ENCODE measurements around the gene RUFY3. TPM values are rescaled to one million over a fixed set of nuclear protein-coding genes. Genes with fewer than 3 reads are reported as not detected.
A peak's percentile ranks its signal among the peaks of the same experiment; 100 is the strongest.
"Not testable (repeated sequence)": the region's sequence is repeated elsewhere in the genome, so short reads cannot be mapped to it uniquely, and the experiment has no call there.

The RUFY3 gene
- total RNA-seq, 1 donor from 2014 or later = 39.3 TPM

GRCh38 chr4:70724463-70724862 lies 2.7 kb downstream of the RUFY3 start:
- TF ChIP-seq CTCF (IDR thresholded peaks at IDR 0.05) = no peak

GRCh38 chr4:70725633-70726032 lies 3.9 kb downstream of the RUFY3 start:
- Mint-ChIP-seq H3K36me3 (ENCODE audit: low read depth) (no peaks in the 10 kb centered on the region), H3K27ac (ENCODE audit: unreplicated experiment) (no peak overlapping the region), H3K4me3 (ENCODE audit: unreplicated experiment) (no peak overlapping the region), H3K27me3 (ENCODE audit: low read depth) (no peaks in the 10 kb centered on the region), H3K4me1 (ENCODE audit: low read depth) (peaks cover 41% of the 10 kb centered on the region), H3K9me3 (ENCODE audit: low read depth) (no peaks in the 10 kb centered on the region)
- TF ChIP-seq CTCF (IDR thresholded peaks at IDR 0.05) = no peak
- DNase-seq (ENCODE audit: low spot score) = no peak

More at GRCh38 chr4:70724463-70724862, 2.7 kb downstream of the RUFY3 start:
- H3K4me1 Mint-ChIP-seq (ENCODE audit: low read depth) = peaks cover 41% of the 10 kb centered on the region
- no peaks in the 10 kb centered on the region for H3K9me3 Mint-ChIP-seq (ENCODE audit: low read depth)
- no peak for DNase-seq (ENCODE audit: low spot score)
- no peaks in the 10 kb centered on the region for H3K27me3 Mint-ChIP-seq (ENCODE audit: low read depth)
- H3K27ac Mint-ChIP-seq (ENCODE audit: unreplicated experiment) = no peak overlapping the region
- H3K36me3 Mint-ChIP-seq (ENCODE audit: low read depth) = no peaks in the 10 kb centered on the region
- H3K4me3 Mint-ChIP-seq (ENCODE audit: unreplicated experiment) = no peak overlapping the region

- H3K27ac Mint-ChIP-seq (ENCODE audit: unreplicated experiment); H3K36me3 Mint-ChIP-seq (ENCODE audit: low read depth); H3K9me3 Mint-ChIP-seq (ENCODE audit: low read depth); H3K27me3 Mint-ChIP-seq (ENCODE audit: low read depth); DNase-seq (ENCODE audit: low spot score); H3K4me3 Mint-ChIP-seq (ENCODE audit: unreplicated experiment): not testable (repeated sequence)
- H3K4me1 Mint-ChIP-seq (ENCODE audit: low read depth) = peaks cover 41% of the 10 kb centered on the region
These were observed 4.8 kb downstream of the RUFY3 start for GRCh38 chr4:70726515-70726914.

- no peak for DNase-seq (ENCODE audit: low spot score)
- no peak overlapping the region for H3K4me3 Mint-ChIP-seq (ENCODE audit: unreplicated experiment)
- H3K4me1 Mint-ChIP-seq (ENCODE audit: low read depth) = peaks cover 28% of the 10 kb centered on the region
- H3K27me3 Mint-ChIP-seq (ENCODE audit: low read depth) = no peaks in the 10 kb centered on the region
- no peaks in the 10 kb centered on the region for H3K9me3 Mint-ChIP-seq (ENCODE audit: low read depth)
- no peak for TF ChIP-seq CTCF (IDR thresholded peaks at IDR 0.05)
- H3K36me3 Mint-ChIP-seq (ENCODE audit: low read depth) = no peaks in the 10 kb centered on the region
- H3K27ac Mint-ChIP-seq (ENCODE audit: unreplicated experiment) = peak overlapping the region; percentile 74
These were observed 6.3 kb downstream of the RUFY3 start for GRCh38 chr4:70728091-70728490.

- not testable (repeated sequence) for H3K36me3 Mint-ChIP-seq (ENCODE audit: low read depth); H3K4me3 Mint-ChIP-seq (ENCODE audit: unreplicated experiment); DNase-seq (ENCODE audit: low spot score); H3K9me3 Mint-ChIP-seq (ENCODE audit: low read depth); H3K27me3 Mint-ChIP-seq (ENCODE audit: low read depth); H3K27ac Mint-ChIP-seq (ENCODE audit: unreplicated experiment)
- H3K4me1 Mint-ChIP-seq (ENCODE audit: low read depth) = peaks cover 32% of the 10 kb centered on the region
These were observed 11.1 kb downstream of the RUFY3 start for GRCh38 chr4:70732878-70733277.

- DNase-seq (ENCODE audit: low spot score) = no peak
- no peaks in the 10 kb centered on the region for H3K9me3 Mint-ChIP-seq (ENCODE audit: low read depth)
These were observed 12.6 kb downstream of the RUFY3 start for GRCh38 chr4:70734168-70734954.

More at GRCh38 chr4:70734168-70734954, 12.6 kb downstream of the RUFY3 start:
- Mint-ChIP-seq H3K27ac (ENCODE audit: unreplicated experiment) (peak overlapping the region; percentile 86), H3K4me3 (ENCODE audit: unreplicated experiment) (peak overlapping the region; percentile 58), H3K4me1 (ENCODE audit: low read depth) (peaks cover 22% of the 10 kb centered on the region), H3K27me3 (ENCODE audit: low read depth) (no peaks in the 10 kb centered on the region), H3K36me3 (ENCODE audit: low read depth) (no peaks in the 10 kb centered on the region)
- no peak for TF ChIP-seq CTCF (IDR thresholded peaks at IDR 0.05)

Measured in chondrocyte (in vitro differentiated cells).